SK-N-MC (cell line): ENCODE results near the gene RAPGEF2.
"Not testable (repeated sequence)": the region's sequence is repeated elsewhere in the genome, so short reads cannot be mapped to it uniquely, and the experiment has no call there.

Experiments
- DNase-seq: peaks from one replicate; pipeline ENCODE4 v3.0.0-alpha.2; 2011; ENCODE audit warnings: low read depth, low spot score
- H3K27ac ChIP-seq: fragments of 200-600 bp; sonication (generic); 2 replicates; pipeline ENCODE4 v1.5.1; 2016; ENCODE audit warnings: mixed run types
- H3K36me3 ChIP-seq: fragments of 200-600 bp; sonication (generic); 2 replicates; pipeline ENCODE4 v1.6.1; 2017; ENCODE audit warnings: antibody characterized with exemption, low read length, mixed read lengths; ENCODE audit not compliant: insufficient read depth
- H3K4me3 ChIP-seq: fragments of 200-600 bp; sonication (generic); 2 replicates; pipeline ENCODE4 v1.5.1; 2016
- H3K9ac ChIP-seq: fragments of 200-600 bp; sonication (generic); 2 replicates; pipeline ENCODE4 v1.8.0; 2017; ENCODE audit warnings: mixed run types, mixed read lengths; ENCODE audit not compliant: insufficient read length
- H3K9me3 ChIP-seq: fragments of 200-600 bp; sonication (generic); 2 replicates; pipeline ENCODE4 v1.6.1; 2017; ENCODE audit warnings: low read depth, mild to moderate bottlenecking, antibody characterized with exemption, low read length, moderate library complexity, mixed read lengths
- EZH2 ChIP-seq: fragments of 200-600 bp; sonication (generic); IDR thresholded peaks from one replicate; pipeline ENCODE4 v1.6.1; 2017; ENCODE audit warnings: antibody characterized with exemption
- FOXP2 ChIP-seq: optimal IDR thresholded peaks from 2 replicates; pipeline ENCODE3; 2011; ENCODE audit warnings: mild to moderate bottlenecking, moderate library complexity; ENCODE audit not compliant: insufficient read depth; ENCODE audit errors: extremely low read length, control extremely low read depth
- POLR2AphosphoS5 ChIP-seq: IDR thresholded peaks from 2 replicates; pipeline ENCODE4 v1.6.1; 2012; ENCODE audit warnings: mild to moderate bottlenecking, low read depth, low read length, borderline replicate concordance

The RAPGEF2 gene

GRCh38 chr4:159174645-159175084 is 71.8 kb downstream of the RAPGEF2 start:
- no peak overlapping the region for H3K9ac ChIP-seq
- H3K9me3 ChIP-seq: no peaks in the 10 kb centered on the region
- H3K36me3 ChIP-seq: no peaks in the 10 kb centered on the region
- no peak overlapping the region for H3K27ac ChIP-seq
- no peak for TF ChIP-seq EZH2
- no peak for TF ChIP-seq POLR2AphosphoS5
- no peak for TF ChIP-seq FOXP2
- no peak overlapping the region for H3K4me3 ChIP-seq
- no peak for DNase-seq

GRCh38 chr4:159175085-159175988 is 72.5 kb downstream of the RAPGEF2 start:
- TF ChIP-seq FOXP2 (no peak), POLR2AphosphoS5 (no peak), EZH2 (no peak)
- H3K36me3 ChIP-seq: no peaks in the 10 kb centered on the region
- H3K9me3 ChIP-seq: no peaks in the 10 kb centered on the region
- no peak overlapping the region for H3K27ac ChIP-seq
- no peak overlapping the region for H3K9ac ChIP-seq
- H3K4me3 ChIP-seq: peak overlapping the region; percentile 46
- peak; percentile 59 for DNase-seq

- no peak for DNase-seq
- peak overlapping the region; percentile 46 for H3K4me3 ChIP-seq
- no peaks in the 10 kb centered on the region for H3K9me3 ChIP-seq
Measured at GRCh38 chr4:159175989-159176375, 73.1 kb downstream of the RAPGEF2 start.

GRCh38 chr4:159177265-159178150 is 74.6 kb downstream of the RAPGEF2 start:
- DNase-seq: no peak
- peak overlapping the region; percentile 27; the same call in 1 of the 2 replicates for H3K4me3 ChIP-seq
- H3K9me3 ChIP-seq: no peaks in the 10 kb centered on the region
- TF ChIP-seq POLR2AphosphoS5: no peak
- TF ChIP-seq EZH2: no peak
- H3K27ac ChIP-seq: no peak overlapping the region
- H3K36me3 ChIP-seq: no peaks in the 10 kb centered on the region
- H3K9ac ChIP-seq: no peak overlapping the region

More at GRCh38 chr4:159175989-159176375, 73.1 kb downstream of the RAPGEF2 start:
- no peak overlapping the region for H3K9ac ChIP-seq
- TF ChIP-seq FOXP2 (no peak), POLR2AphosphoS5 (no peak), EZH2 (no peak)
- H3K36me3 ChIP-seq: no peaks in the 10 kb centered on the region
- H3K27ac ChIP-seq: no peak overlapping the region

- Histone ChIP-seq H3K4me3 (peak overlapping the region; percentile 27), H3K27ac (no peak overlapping the region), H3K36me3 (no peaks in the 10 kb centered on the region), H3K9me3 (no peaks in the 10 kb centered on the region), H3K9ac (no peak overlapping the region)
- TF ChIP-seq POLR2AphosphoS5 (no peak), FOXP2 (no peak), EZH2 (no peak)
- DNase-seq: no peak
Measured at GRCh38 chr4:159178151-159178546, 75.3 kb downstream of the RAPGEF2 start.

GRCh38 chr4:159178979-159179969 is 76.4 kb downstream of the RAPGEF2 start:
- Histone ChIP-seq H3K9me3 (no peaks in the 10 kb centered on the region), H3K36me3 (no peaks in the 10 kb centered on the region), H3K9ac (no peak overlapping the region), H3K27ac (no peak overlapping the region), H3K4me3 (no peak overlapping the region)
- no peak for DNase-seq
- TF ChIP-seq FOXP2 (no peak), POLR2AphosphoS5 (no peak), EZH2 (no peak)

GRCh38 chr4:159183885-159184605 is 81.2 kb downstream of the RAPGEF2 start:
- not testable (repeated sequence) for DNase-seq, H3K9me3 ChIP-seq, H3K4me3 ChIP-seq, H3K27ac ChIP-seq, H3K36me3 ChIP-seq, H3K9ac ChIP-seq
